HG02763 (cell line): ENCODE measurements around the gene LAMP5.
A peak's percentile ranks its signal among the peaks of the same experiment; 100 is the strongest.

Source experiments
- ATAC-seq: cut with Tn5 transposase; IDR thresholded peaks from one replicate; pipeline ENCODE4 v1.9.1; 2021; ENCODE audit warnings: mild to moderate bottlenecking, moderate library complexity; ENCODE audit not compliant: unreplicated experiment

The LAMP5 gene

DNA sequence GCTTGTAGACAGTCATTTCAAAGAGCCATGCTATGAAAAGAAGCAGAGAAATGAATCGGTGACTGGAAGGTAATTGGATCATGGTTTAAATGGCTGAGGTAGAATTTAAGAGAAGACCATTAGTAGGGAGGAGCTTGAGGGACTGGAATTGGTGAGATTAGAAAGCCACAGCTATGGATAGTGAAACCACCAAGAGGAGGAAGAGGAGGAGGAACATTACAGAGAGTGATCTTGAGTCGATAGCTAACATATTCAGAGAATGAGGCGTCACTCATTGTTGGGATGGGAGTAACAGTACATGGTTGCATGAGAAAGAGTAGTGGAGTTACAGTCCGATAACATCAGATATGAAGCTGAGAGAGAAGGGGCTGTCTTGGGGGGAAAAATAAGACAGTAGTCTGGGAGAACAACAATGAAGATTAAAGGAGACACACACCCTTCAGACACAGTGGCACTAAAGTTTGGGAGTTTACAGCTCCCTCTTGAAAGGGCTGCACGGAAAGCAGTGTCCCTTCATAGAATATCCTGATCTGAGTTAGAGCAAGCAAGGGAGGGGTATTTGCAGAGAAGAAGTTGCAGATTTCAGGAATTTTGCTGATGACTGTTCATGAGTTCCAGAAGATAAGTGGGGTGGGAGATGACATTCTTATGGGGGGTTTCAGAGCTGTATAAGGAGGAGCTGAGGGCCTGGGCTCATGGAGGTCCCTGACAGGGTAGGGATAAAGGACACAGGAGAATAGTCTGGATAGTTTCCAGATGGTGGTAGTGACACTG, 15.1 kb upstream of the LAMP5 start:
- no peak for ATAC-seq

GRCh38 chr20:9500121-9500520, 14.3 kb upstream of the LAMP5 start:
- peak; percentile 53 for ATAC-seq

DNA sequence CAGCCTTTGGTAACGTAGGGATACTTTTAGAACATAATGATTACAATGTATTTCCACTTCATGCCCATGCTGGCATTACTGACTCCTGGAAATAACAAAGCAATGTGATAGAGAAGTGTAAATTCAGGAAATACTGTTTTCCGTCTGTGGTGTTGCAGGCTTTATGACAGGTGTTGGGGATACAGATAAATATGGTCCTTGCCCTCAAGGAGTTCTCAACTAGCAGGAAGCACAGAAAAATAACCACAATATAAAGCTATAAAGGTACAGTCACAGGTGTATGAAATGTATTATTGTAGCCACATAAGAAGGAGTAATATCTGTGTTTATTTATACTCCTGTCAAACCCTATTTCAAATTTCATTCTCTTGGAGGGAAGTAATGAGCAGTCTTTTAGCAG, 12.9 kb upstream of the LAMP5 start:
- ATAC-seq, result no peak

DNA sequence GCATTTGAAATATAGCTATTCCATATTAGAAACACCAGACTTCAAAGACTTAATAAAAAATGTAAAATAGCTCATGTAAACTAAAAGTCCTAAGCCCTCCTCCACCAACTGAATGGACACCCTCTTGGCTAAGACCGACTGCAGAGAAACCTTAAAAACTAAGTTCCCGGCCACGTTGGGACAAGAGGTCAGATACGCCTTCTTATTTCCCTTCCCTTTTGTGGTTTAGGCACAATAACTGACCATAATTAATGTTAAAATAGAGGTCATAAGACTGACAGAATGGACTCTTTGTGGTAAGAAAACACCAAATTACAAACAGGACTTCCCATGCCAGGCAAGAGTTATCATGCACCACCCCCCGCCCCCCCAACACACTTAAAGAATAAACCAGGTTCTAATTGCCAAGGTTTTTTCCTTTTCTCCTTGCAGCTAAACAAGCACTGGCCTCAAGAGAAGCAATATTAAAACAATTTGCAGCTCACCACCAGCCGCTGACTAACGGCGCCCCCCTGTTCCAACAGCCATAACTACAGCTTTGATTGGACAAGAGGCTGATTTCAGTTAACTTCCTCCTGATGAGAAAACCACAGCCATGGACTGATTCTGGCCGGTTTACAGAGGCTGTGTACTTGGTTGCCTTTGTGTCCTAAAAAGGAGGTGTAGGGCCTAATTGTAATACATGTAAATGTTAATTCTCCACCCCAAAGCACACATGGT, 10.7 kb upstream of the LAMP5 start:
- ATAC-seq, result no peak

DNA sequence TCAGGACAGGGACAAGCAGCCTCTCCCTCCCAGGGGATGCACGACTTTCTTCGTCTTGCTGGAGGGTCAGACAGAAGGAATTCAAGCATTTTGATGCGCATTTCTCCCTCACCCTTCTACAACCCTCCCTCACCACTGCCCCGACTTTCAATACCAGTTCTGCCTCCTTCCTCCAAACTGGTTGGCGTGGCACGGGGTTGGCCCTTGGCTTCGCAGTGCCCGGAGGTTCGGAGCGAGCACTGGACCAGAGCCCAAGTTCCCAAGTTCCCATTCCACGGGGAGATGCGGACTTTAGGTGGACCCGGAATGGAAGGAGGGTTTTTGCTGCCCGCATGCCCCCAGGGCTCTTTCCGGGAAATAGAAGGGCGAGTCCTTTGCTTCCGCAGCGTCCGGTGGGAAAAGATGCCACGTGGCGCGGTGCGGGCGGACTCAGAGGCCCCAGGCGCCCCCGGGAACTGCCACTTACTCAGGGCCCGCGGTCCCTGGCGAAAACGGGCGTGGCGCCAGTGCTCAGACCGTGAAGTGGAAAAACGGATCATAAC, 8.0 kb upstream of the LAMP5 start:
- ATAC-seq, result no peak

GRCh38 chr20:9506964-9507369, 7.4 kb upstream of the LAMP5 start:
- no peak for ATAC-seq

DNA sequence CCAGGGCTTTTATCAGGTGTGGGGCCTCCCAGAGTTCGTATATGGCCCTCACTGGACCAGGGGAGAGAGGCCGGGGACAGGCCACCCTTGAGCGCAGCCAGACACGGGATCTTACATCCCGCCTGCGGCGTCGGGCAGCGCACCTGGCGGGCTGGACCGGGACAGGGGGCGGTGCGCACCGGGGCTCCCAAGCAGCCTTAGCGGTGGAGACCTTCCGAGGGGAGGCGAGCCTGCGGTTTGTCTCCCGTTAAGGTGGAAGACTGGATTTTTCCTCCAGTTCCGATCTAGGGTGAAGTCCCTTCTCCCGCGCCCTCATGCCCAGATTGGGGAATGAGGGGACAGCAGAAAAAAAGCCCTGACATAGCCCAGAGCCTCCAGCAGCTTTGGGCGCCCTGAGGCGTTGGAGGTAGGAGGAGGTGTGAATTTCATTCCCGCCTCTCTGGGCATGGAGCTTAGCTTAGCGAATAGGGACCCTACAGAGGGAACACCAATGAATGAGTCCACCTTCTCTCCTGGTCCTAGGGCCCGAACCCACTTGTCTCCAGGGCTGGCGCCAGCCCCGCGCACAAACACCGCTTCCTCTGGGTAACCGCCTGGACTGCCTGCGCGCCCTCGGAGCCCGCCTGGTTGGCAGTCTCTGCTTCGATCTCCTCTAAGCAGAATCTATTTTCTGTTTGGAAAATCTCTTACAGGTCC, 6.7 kb upstream of the LAMP5 start:
- ATAC-seq, result no peak

DNA sequence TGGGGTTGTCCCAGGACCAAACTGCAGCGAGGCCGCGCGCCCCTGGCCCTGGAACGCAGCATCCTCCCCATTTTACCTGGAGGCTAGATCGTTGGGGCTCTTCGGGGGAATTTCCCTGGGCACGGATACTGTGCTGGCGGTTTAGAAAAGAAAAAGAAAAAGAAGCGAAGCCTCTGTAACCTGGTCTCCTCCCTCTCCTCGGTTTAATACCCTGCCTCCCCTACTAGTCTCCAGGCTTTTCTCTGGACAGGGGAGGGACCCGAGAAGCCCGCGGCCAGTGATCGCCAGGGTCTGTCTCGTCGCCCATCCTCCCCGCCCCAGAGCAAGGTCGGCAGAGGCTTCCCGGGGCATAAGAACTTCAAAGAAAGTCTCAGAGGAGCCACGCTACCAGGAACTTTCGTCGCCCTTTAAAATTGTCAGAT, 6.1 kb upstream of the LAMP5 start:
- no peak for ATAC-seq

DNA sequence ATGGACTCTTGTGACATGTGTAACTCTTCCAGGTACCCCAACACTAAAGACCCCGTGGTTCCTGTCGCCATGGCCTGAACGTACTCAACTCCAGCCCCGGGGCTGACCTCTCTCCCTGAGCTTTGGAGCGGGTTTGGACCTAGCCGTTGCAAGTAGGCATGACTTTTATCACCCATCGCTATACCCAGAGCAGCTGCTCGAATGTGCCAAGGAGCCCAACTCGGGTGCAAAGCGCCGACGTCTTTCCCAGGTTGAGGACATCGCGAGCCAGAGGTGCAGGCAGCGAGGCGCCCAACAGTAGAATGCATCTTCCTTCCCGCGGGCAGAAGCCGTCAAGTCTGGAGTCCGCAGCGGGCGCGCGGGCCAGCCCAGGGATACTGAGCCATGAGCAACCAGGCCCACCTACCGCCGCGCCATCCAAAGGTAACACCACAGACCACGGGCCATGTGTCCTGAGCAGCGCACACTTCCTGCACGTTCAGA, 5.7 kb upstream of the LAMP5 start:
- no peak for ATAC-seq

DNA sequence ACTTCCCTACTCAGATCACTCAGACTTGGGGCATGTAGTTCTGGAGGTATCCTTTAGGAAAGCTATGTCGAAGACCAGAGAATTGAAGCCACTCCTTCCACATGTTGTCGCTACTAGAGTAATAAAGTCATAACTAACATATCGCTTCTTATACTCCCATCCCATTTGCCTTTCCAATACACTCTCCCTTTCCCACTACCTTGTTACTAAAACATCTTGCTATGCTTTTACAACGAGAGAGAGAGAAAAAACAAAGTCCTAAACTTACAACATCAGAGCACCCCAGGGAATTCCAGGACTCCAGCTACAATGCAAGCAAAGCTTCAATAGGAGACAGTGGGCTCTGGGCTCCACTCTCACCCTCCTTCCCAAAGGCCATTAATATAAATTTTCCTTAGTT, 5.1 kb upstream of the LAMP5 start:
- ATAC-seq, result no peak

- peak; percentile 44 for ATAC-seq
Measured at GRCh38 chr20:9510911-9511310, 3.5 kb upstream of the LAMP5 start.

DNA sequence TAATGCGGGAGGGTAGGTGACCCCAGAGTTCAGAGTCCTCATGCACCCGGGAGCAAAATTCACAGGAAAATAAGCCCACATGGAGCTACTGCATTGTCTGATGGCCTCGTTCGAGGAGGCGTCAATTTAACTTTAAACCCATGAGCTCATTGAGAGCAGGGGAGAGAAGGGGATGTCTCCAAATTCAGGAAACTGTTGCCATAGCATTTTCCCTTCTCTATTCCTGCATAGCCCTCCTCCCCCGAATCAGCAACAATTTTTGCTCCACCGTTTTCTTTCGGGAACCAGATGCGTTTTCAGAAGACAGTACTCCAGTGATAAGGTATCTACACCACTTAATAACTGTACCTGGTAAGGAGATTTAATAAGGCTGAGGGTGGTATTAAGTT, 324 bp upstream of the LAMP5 start:
- no peak for ATAC-seq

GRCh38 chr20:9515214-9515585, 810 bp downstream of the LAMP5 start:
- no peak for ATAC-seq

DNA sequence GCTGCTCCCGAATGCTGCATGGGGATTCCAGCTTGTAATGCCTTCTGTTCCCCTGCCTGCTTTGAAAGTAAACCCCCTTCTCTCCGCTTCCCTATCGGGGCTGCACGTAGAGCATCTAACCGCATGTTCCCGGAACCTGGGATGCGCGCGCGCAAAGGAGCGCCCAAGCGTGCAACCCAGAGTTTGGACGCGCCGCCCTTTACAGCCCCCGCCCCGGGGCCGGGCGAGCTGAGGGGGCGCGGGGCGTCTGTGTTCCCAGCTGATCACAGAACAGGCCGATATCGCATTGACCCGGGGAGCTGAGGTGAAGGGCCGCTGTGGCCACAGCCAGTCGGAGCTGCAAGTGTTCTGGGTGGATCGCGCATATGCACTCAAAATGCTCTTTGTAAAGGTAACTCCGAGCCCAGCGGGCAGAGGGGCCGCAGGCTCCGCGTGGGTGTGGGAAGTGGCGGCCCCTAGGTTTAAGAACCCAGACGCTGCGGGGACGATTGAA, 1.4 kb downstream of the LAMP5 start:
- ATAC-seq, result no peak

- ATAC-seq, result no peak
Measured at GRCh38 chr20:9516234-9516871, 2.0 kb downstream of the LAMP5 start.

DNA sequence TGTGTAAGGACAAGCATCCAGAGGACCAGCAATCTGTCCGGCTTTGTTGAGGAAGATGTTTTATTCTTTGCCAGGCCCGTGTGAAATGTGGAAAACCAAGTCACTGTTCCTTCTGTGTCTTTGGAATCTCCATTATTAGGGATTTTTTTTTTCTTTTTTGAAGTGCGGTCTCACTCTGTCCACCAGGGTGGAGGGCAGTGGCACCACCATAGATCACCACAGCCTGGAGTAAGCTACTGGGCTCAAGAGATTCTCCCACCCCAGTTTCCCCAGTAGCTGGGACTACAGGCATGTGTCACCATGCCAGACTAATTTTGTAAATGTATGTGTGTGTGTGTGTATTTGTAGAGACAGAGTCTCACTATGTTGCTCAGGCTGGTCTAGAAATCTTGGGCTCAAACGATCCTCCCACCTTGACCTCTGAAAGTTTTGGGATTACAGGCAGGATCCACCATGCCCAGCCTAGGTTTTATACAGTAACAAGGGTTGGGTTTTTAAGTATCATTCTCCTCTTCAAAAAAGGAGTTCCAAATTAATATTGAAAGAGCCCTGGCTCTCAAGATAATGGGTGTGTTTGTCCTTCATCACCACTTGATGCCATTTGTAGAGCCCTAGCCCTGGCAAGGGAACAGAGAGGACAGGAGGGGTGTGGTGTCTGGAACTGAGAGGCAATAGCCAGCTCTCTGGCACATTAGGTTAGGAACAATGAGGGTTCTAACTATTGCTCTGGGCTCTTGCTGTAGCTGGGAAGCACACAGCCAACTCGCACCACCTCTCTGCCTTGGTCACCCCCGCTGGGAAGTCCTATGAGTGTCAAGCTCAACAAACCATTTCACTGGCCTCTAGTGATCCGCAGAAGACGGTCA, 3.1 kb downstream of the LAMP5 start:
- no peak for ATAC-seq

GRCh38 chr20:9518576-9519175, 4.3 kb downstream of the LAMP5 start:
- no peak for ATAC-seq

- ATAC-seq, result no peak
Measured at GRCh38 chr20:9520086-9520485, 5.7 kb downstream of the LAMP5 start.

GRCh38 chr20:9523636-9524035, 9.2 kb downstream of the LAMP5 start:
- ATAC-seq, result no peak

DNA sequence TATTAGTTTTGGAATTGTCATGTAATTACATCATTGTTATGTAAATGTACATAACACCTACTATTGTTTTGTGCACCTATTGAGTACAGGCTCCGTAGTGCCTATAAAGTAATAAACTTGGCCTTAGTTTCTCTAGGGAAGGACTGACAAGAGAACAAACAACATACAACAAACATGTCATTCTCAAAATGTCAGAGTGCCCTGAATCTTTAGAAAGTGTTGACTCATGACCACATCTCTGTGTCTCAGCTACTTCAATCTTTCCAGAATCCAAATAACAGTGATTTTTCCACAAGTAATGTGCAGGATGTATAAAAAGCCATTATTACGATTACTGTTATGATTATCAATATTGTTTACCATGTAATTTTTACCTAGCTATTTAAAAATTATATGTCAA, 17.2 kb downstream of the LAMP5 start:
- ATAC-seq, result no peak
